SK-N-MC (cell line): ENCODE results near the gene TBX1.

ENCODE experiments used
- DNase-seq: peaks from one replicate; pipeline ENCODE4 v3.0.0-alpha.2; 2011; ENCODE audit warnings: low read depth, low spot score
- H3K27ac ChIP-seq: fragments of 200-600 bp; sonication (generic); 2 replicates; pipeline ENCODE4 v1.5.1; 2016; ENCODE audit warnings: mixed run types
- H3K36me3 ChIP-seq: fragments of 200-600 bp; sonication (generic); 2 replicates; pipeline ENCODE4 v1.6.1; 2017; ENCODE audit warnings: antibody characterized with exemption, low read length, mixed read lengths; ENCODE audit not compliant: insufficient read depth
- H3K4me3 ChIP-seq: fragments of 200-600 bp; sonication (generic); 2 replicates; pipeline ENCODE4 v1.5.1; 2016
- H3K9ac ChIP-seq: fragments of 200-600 bp; sonication (generic); 2 replicates; pipeline ENCODE4 v1.8.0; 2017; ENCODE audit warnings: mixed run types, mixed read lengths; ENCODE audit not compliant: insufficient read length
- H3K9me3 ChIP-seq: fragments of 200-600 bp; sonication (generic); 2 replicates; pipeline ENCODE4 v1.6.1; 2017; ENCODE audit warnings: low read depth, mild to moderate bottlenecking, antibody characterized with exemption, low read length, moderate library complexity, mixed read lengths
- EZH2 ChIP-seq: fragments of 200-600 bp; sonication (generic); IDR thresholded peaks from one replicate; pipeline ENCODE4 v1.6.1; 2017; ENCODE audit warnings: antibody characterized with exemption
- FOXP2 ChIP-seq: optimal IDR thresholded peaks from 2 replicates; pipeline ENCODE3; 2011; ENCODE audit warnings: mild to moderate bottlenecking, moderate library complexity; ENCODE audit not compliant: insufficient read depth; ENCODE audit errors: extremely low read length, control extremely low read depth
- POLR2AphosphoS5 ChIP-seq: IDR thresholded peaks from 2 replicates; pipeline ENCODE4 v1.6.1; 2012; ENCODE audit warnings: mild to moderate bottlenecking, low read depth, low read length, borderline replicate concordance

The TBX1 gene

DNA sequence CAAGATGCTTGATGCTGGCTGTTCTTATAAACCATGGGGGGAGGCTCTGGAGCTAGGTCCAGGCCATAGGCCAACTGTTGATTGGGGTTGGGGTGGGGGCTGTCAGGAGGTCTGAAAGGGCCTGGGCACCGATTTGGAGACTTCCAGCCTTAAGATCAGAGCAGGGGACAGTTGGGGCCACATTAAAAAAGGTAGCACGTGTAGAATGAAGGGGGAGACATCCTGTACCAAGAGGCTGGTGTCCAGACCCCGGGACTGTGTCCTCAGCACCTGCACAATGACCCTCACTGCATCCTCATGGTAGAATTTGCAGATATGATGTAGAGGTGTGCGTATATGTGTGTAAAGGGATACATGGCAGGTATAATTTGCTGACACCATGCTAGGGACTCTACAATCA is 12.4 kb upstream of the TBX1 start:
- no peaks in the 10 kb centered on the region for H3K36me3 ChIP-seq
- no peak for TF ChIP-seq FOXP2
- no peak for TF ChIP-seq POLR2AphosphoS5
- no peak overlapping the region for H3K9ac ChIP-seq
- H3K27ac ChIP-seq = no peak overlapping the region
- no peak overlapping the region for H3K4me3 ChIP-seq
- no peaks in the 10 kb centered on the region for H3K9me3 ChIP-seq
- DNase-seq = no peak

DNA sequence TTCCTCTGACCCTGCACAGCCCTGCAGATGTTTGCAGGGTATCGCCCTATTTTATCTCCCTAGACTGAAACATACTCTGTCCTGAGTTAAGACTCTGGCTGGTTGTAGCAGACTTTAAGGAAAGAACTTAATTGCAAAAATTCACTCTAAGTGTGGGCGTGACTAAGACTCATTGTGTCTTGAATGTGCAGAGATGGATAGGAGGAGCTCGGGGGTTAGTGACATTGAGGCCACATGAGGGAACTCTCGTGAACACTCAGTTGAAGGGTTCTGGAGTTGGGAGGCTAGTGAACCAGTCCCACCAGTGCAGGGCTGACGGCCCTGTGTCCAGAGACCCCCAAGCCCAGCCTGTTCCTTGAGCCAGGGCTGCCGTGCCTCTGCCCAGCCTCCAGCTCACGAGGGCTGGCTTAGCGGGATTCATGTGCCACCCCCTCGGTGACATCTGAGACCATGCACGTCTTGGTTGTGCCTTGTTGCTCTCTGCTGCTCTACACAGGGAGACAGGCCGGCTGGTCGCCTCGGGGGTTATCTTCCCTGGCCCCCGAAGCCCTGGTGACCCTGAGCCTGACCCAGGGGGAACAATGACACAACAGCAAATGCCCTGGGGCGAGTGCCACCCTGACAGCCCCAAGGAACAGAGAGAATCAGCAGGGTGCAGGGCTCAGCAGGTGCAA is 11.4 kb upstream of the TBX1 start:
- no peak overlapping the region for H3K9ac ChIP-seq
- TF ChIP-seq EZH2 = no peak
- no peak overlapping the region for H3K27ac ChIP-seq
- H3K36me3 ChIP-seq = no peaks in the 10 kb centered on the region
- no peaks in the 10 kb centered on the region for H3K9me3 ChIP-seq
- no peak overlapping the region for H3K4me3 ChIP-seq
- DNase-seq = no peak

DNA sequence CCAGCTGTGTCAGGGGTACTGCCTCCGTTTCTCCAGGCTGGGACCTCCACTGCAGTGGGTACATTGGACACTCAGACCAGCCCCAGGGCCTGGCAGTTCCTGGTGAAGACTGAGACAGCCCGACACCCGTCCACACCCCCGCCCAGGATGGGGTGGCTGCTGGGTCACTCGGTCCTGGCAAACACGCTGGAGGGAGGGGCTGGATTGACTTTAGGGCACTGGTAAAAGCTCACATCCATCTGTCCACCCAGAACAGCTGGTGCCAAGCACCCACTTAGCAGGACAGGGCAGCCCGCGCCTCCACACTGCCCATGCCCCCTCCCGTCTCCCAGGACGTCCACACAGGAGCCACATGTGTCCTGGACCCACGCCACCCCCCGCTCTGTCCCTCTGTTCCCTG is 10.7 kb upstream of the TBX1 start:
- no peak for TF ChIP-seq FOXP2
- no peak for TF ChIP-seq POLR2AphosphoS5
- TF ChIP-seq EZH2 = no peak
- Histone ChIP-seq H3K36me3 (no peaks in the 10 kb centered on the region), H3K9ac (no peak overlapping the region), H3K4me3 (no peak overlapping the region), H3K27ac (no peak overlapping the region), H3K9me3 (no peaks in the 10 kb centered on the region)
- DNase-seq = no peak

DNA sequence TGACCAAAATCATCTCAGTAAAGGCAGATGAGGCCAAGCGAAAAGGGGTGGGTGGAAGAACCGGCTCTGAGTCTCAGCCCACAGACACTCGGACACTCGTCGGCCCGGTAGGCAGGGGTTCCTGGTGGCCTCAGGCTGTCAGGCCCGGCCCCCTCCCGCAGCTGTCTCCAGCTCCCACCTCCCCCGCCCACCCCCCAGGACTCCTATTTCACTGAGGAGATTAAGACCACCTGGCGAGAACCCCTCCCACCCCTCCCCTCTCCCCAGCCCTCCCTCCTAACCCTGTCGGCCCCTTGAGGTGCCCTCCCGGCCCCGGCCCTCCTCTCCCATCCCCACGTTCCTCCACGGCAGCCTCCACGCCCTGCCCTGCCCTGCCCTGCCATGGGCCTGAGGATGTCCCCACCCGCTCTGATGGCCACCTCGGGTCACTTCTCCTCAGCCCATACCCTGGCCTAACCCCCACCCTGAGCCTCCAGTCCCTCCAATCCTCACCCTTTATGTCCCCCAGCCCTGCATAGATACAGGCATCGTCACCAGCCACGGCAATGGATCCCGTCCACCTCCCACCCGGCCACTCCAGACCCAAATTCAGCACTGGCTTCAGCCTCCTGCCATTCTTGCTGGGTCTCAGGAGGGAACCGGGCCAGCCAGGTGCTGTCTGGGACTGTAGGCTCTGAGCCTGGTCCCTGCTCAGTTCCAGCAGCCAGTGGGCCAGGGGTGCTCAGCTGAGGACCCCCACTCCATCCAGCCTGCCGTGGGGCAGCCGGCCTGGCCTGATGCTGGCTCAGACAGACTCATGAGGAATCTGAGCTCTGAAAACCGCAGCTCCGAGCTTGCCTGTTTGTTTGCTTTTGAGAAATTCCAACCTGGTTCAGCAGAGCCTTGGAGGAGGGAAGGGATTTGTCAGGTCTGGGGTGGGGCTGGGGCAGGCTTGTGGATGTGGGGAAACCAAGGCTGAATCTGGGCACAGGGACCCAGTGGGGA is 9.8 kb upstream of the TBX1 start:
- no peak for DNase-seq
- no peak for TF ChIP-seq EZH2
- TF ChIP-seq POLR2AphosphoS5 = no peak
- no peak for TF ChIP-seq FOXP2
- H3K9ac ChIP-seq = no peak overlapping the region

DNA sequence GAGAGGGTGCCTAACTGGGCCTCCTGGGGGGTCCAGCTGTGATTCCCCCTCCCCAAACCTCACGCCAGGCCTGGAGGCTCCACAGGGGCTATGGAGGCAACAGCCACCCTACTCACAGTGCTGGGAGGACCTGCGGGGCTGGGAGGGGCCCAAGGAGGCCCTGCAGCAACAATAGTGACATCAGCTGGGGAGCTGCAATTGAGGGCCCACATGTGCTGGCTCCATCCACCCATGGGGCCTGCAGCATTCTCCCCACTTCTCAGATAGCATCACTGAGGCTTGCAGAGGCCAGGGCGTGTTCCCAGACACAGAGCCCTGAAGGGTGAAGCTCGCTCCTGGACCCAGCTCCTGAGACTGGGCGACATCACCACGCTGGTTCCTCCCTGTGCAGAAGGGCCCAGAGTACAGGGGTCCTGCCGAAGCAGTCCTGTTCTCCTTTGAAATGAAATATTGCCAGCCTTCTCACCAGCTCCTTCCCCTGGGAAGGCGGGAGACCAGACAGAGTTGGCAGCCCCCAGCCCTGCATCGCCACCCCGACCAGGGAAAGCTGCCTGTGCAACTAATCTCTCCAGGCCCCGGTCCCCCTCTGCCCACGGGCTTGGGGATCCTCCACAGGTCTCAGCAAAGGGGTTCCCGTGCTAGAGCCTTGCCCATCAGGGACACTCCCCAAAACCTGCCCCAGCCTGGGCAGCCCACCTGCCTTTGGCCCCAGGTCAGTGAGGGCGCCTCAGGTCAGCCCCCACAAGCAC is 8.9 kb upstream of the TBX1 start:
- no peak for DNase-seq
- Histone ChIP-seq H3K36me3 (no peaks in the 10 kb centered on the region), H3K27ac (no peak overlapping the region), H3K9me3 (no peaks in the 10 kb centered on the region), H3K9ac (no peak overlapping the region), H3K4me3 (no peak overlapping the region)
- TF ChIP-seq EZH2 = no peak
- TF ChIP-seq FOXP2 = no peak
- TF ChIP-seq POLR2AphosphoS5 = no peak

More for the DNA sequence above, 9.8 kb upstream of the TBX1 start:
- Histone ChIP-seq H3K4me3 (no peak overlapping the region), H3K36me3 (no peaks in the 10 kb centered on the region), H3K27ac (no peak overlapping the region), H3K9me3 (no peaks in the 10 kb centered on the region)

DNA sequence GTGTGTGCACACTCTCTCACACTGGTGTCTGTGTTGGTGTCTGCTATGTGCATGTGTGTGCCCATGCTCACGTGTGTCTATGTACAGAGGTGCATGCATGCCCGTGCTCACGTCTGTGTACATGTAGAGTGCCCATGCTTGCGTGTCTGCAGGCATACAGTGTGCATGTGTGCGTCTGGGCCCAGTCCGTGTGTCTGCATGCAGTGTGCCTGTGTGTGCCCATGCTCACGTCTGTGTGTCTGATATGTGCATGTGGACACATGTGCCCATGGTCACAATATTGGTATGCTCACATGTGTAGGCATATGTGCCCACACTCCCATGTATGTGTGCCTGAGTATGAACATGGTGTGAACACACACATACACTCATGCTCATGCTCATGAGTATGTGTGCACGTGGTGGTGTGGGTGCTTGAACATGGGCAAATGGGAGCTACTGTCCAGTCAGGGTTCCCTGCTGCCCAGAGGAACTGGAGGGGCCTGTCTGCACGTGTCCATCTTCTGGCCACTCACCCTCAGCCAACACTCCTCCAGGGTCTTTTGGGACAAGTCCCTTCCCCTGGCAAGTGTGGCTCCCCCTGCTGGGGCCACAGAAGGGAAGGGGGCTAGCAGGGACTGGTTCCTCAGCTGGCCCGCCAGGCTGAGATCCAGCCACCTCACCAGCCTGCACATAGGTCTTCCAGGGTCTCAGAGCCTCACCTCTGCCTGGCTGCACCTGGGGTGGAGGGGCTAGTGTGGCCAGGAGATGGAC is 7.3 kb upstream of the TBX1 start:
- no peak overlapping the region for H3K27ac ChIP-seq
- TF ChIP-seq EZH2 = no peak
- TF ChIP-seq FOXP2 = no peak
- no peak for TF ChIP-seq POLR2AphosphoS5
- no peaks in the 10 kb centered on the region for H3K36me3 ChIP-seq
- H3K9ac ChIP-seq = no peak overlapping the region
- H3K9me3 ChIP-seq = no peaks in the 10 kb centered on the region
- DNase-seq = no peak
- H3K4me3 ChIP-seq = no peak overlapping the region

DNA sequence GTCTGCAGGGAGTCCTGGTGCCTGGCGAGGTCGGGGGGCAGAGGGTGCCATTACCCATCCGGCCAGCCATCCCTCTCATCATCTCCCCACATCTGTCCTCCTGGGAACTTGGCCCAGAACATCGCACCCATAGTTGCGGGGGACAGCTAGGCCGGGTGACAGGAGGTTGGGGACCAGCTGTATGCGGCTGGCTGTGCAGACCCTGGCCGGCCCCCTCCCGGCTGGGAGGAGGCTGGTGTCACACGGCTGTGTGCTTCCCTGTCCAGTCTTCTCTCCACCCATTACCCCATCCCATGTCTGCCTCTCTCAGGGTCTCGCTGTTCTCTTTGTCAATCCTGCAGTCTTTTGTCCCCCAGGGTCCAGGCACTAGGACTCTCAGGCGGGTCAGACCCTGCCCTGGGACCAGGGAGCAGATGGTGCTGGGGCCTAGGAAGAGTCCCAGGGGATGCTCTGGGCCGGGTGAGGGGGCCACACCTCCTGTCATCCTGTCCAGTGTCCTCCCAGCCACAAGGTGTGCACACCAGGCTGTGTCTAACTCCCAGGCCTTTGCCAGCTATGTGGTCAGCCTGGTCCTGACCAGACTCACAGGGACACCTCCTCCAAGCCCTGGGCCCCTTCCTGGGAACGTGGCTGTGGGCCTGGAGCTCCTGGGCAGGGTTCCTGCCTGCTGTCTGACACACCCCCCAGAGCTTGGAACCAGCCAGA is 6.4 kb upstream of the TBX1 start:
- TF ChIP-seq EZH2 (no peak), FOXP2 (no peak), POLR2AphosphoS5 (no peak)

DNA sequence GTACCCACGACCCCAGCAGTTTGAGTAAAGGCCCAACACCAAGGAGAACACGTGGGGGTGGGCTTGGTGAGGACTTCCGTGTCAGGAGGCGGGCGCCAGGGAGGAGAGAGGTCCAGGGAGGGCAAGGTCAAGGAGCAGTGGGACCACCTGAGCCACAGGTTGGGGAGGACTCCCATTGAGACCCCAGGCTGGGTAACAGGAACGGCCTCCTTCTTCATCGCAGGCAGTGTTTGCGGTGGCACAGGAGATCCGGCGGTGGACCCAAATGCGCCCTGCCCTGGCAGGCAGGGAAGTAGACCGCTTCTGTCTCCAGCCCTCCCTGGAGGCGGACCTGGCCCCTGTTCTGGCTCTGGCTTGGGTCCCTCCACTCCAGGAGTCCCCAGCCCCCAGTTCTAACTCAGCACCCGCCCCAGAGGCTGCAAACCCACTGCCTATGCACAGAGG is 5.9 kb upstream of the TBX1 start:
- H3K4me3 ChIP-seq = no peak overlapping the region
- no peaks in the 10 kb centered on the region for H3K36me3 ChIP-seq
- H3K9me3 ChIP-seq = no peaks in the 10 kb centered on the region
- H3K27ac ChIP-seq = no peak overlapping the region
- TF ChIP-seq EZH2 (no peak), POLR2AphosphoS5 (no peak), FOXP2 (no peak)
- no peak overlapping the region for H3K9ac ChIP-seq
- DNase-seq = no peak

More for the DNA sequence above, 6.4 kb upstream of the TBX1 start:
- no peaks in the 10 kb centered on the region for H3K9me3 ChIP-seq
- no peaks in the 10 kb centered on the region for H3K36me3 ChIP-seq
- no peak overlapping the region for H3K27ac ChIP-seq
- no peak overlapping the region for H3K9ac ChIP-seq
- no peak overlapping the region for H3K4me3 ChIP-seq
- no peak for DNase-seq
